Inferior parietal cortex (tissue), 1 donor: ENCODE results near the gene MEP1A.
A peak's percentile ranks its signal among the peaks of the same experiment; 100 is the strongest.
"Not testable (repeated sequence)": the region's sequence is repeated elsewhere in the genome, so short reads cannot be mapped to it uniquely, and the experiment has no call there.

Source experiments
- DNase-seq: peaks from one replicate; pipeline ENCODE4 v3.0.0-alpha.2; 2016; ENCODE audit errors: extremely low spot score

MEP1A gene

GRCh38 chr6:46834257-46834916 is 41.2 kb downstream of the MEP1A start:
- not testable (repeated sequence) for DNase-seq

- DNase-seq = not testable (repeated sequence)
Observed at GRCh38 chr6:46834991-46835390, 41.8 kb downstream of the MEP1A start.

GRCh38 chr6:46838033-46838432 is 44.8 kb downstream of the MEP1A start:
- no peak for DNase-seq

- DNase-seq = not testable (repeated sequence)
Observed at GRCh38 chr6:46842252-46842846, 49.2 kb downstream of the MEP1A start.

GRCh38 chr6:46845126-46845525 is 51.9 kb downstream of the MEP1A start:
- no peak for DNase-seq

GRCh38 chr6:46848684-46849360 is 55.6 kb downstream of the MEP1A start:
- peak; percentile 81 for DNase-seq

- DNase-seq = no peak
Observed at GRCh38 chr6:46849361-46849690, 56.1 kb downstream of the MEP1A start.

- DNase-seq = no peak
Observed at GRCh38 chr6:46850792-46851191, 57.6 kb downstream of the MEP1A start.

GRCh38 chr6:46851576-46851975 is 58.4 kb downstream of the MEP1A start:
- not testable (repeated sequence) for DNase-seq

- peak; percentile 33 for DNase-seq
Observed at GRCh38 chr6:46855966-46856365, 62.8 kb downstream of the MEP1A start.

- no peak for DNase-seq
Observed at GRCh38 chr6:46862381-46862780, 69.2 kb downstream of the MEP1A start.

- DNase-seq = no peak
Observed at GRCh38 chr6:46863791-46864190, 70.6 kb downstream of the MEP1A start.

- no peak for DNase-seq
Observed at GRCh38 chr6:46865221-46865620, 72.0 kb downstream of the MEP1A start.

- DNase-seq = no peak
Observed at GRCh38 chr6:46867411-46867810, 74.2 kb downstream of the MEP1A start.

- no peak for DNase-seq
Observed at GRCh38 chr6:46876126-46876525, 82.9 kb downstream of the MEP1A start.

- DNase-seq = no peak
Observed at GRCh38 chr6:46879003-46879402, 85.8 kb downstream of the MEP1A start.

- no peak for DNase-seq
Observed at GRCh38 chr6:46882645-46883044, 89.5 kb downstream of the MEP1A start.

- no peak for DNase-seq
Observed at GRCh38 chr6:46888031-46888430, 94.8 kb downstream of the MEP1A start.

- DNase-seq = no peak
Observed at GRCh38 chr6:46888578-46888977, 95.4 kb downstream of the MEP1A start.
